ENCODE measurements around the gene NT5DC3. TPM values are rescaled to one million over a fixed set of nuclear protein-coding genes. Genes with fewer than 3 reads are reported as not detected.

Gene NT5DC3
- total RNA-seq: 6.6 TPM

- Histone ChIP-seq H3K9me3 (no peaks in the 10 kb centered on the region), H3K36me3 (no peaks in the 10 kb centered on the region), H3K4me3 (peak within 1 kb of the TSS; percentile 95 to 96), H3K27ac (peak within 1 kb of the TSS; percentile 93 to 94), H3K4me1 (peaks cover 0 to 3% of the 10 kb centered on the region in 2 donors), H3K27me3 (no peaks in the 10 kb centered on the region)
- peak; percentile 23 to 85 for DNase-seq (ENCODE audit: low spot score in 2 of 2)
- intact Hi-C loops (cut with DNase I): loop anchor here (1.0 to 2.0 kb wide), 3 partner anchors 18 to 36 kb away; no protein-coding TSS in a partner anchor
- TF ChIP-seq CTCF (IDR thresholded peaks at IDR 0.05): no peak
These were observed at the start of gene NT5DC3 for GRCh38 chr12:103840876-103841689. TSS of gene NT5DC3 (minus strand) at chr12:103841234. CDS start at chr12:103841156, 78 bp downstream.

GRCh38 chr12:103887738-103888137, 46.7 kb upstream of the NT5DC3 start:
- no peaks in the 10 kb centered on the region for H3K4me1 ChIP-seq
- no peak for DNase-seq (ENCODE audit: low spot score in 2 of 2)
- intact Hi-C loops (cut with DNase I): no loop called here
- no peak for TF ChIP-seq CTCF (IDR thresholded peaks at IDR 0.05)
- no peaks in the 10 kb centered on the region for H3K9me3 ChIP-seq
- no peak overlapping the region for H3K27ac ChIP-seq
- no peaks in the 10 kb centered on the region for H3K27me3 ChIP-seq
- no peaks in the 10 kb centered on the region for H3K36me3 ChIP-seq
- H3K4me3 ChIP-seq: no peak overlapping the region

- intact Hi-C loops (cut with DNase I): no loop called here
- Histone ChIP-seq H3K9me3 (no peaks in the 10 kb centered on the region), H3K27ac (no peak overlapping the region), H3K4me3 (no peak overlapping the region), H3K27me3 (no peaks in the 10 kb centered on the region), H3K4me1 (no peaks in the 10 kb centered on the region), H3K36me3 (no peaks in the 10 kb centered on the region)
- no peak for TF ChIP-seq CTCF (IDR thresholded peaks at IDR 0.05)
- DNase-seq (ENCODE audit: low spot score in 2 of 2): no peak
These were observed 45.3 kb upstream of the NT5DC3 start for GRCh38 chr12:103886195-103886797.

- no peaks in the 10 kb centered on the region for H3K36me3 ChIP-seq
- peak in 2 of 3 experiments; percentile 40 to 62 for TF ChIP-seq CTCF (IDR thresholded peaks at IDR 0.05)
- no peaks in the 10 kb centered on the region for H3K4me1 ChIP-seq
- intact Hi-C loops (cut with DNase I): loop anchor here (2.0 kb wide), 2 partner anchors 46 to 224 kb away; partner anchors contain the start of gene HSP90B1
- no peak overlapping the region for H3K27ac ChIP-seq
- H3K4me3 ChIP-seq: no peak overlapping the region
- DNase-seq (ENCODE audit: low spot score in 2 of 2): no peak
- H3K27me3 ChIP-seq: no peaks in the 10 kb centered on the region
- no peaks in the 10 kb centered on the region for H3K9me3 ChIP-seq
These were observed 43.3 kb upstream of the NT5DC3 start for GRCh38 chr12:103884316-103884715.

GRCh38 chr12:103883908-103884307, 42.9 kb upstream of the NT5DC3 start:
- no peak for TF ChIP-seq CTCF (IDR thresholded peaks at IDR 0.05)
- no peak for DNase-seq (ENCODE audit: low spot score in 2 of 2)
- intact Hi-C loops (cut with DNase I): loop anchor here (2.0 kb wide), 2 partner anchors 47 to 225 kb away; partner anchors contain the start of gene HSP90B1
- Histone ChIP-seq H3K27me3 (no peaks in the 10 kb centered on the region), H3K36me3 (no peaks in the 10 kb centered on the region), H3K4me3 (no peak overlapping the region), H3K4me1 (no peaks in the 10 kb centered on the region), H3K9me3 (no peaks in the 10 kb centered on the region), H3K27ac (no peak overlapping the region)

Data from ascending aorta (tissue), 2 donors.